Measurements from ENCODE around the gene HSH2D.

HSH2D gene

GRCh38 chr19:16144216-16144581 lies 714 bp downstream of the HSH2D start:
- no peak overlapping the region for H3K4me3 ChIP-seq (ENCODE audit: low read length)
- TF ChIP-seq CTCF (IDR thresholded peaks at IDR 0.05; ENCODE audit: insufficient read depth, low read depth, low read length, missing control alignments), result no peak
- DNase-seq (ENCODE audit: low read depth), result no peak

GRCh38 chr19:16146112-16146511 lies 2.6 kb downstream of the HSH2D start:
- no peak overlapping the region for H3K4me3 ChIP-seq (ENCODE audit: low read length)
- no peak for DNase-seq (ENCODE audit: low read depth)
- no peak for TF ChIP-seq CTCF (IDR thresholded peaks at IDR 0.05; ENCODE audit: insufficient read depth, low read depth, low read length, missing control alignments)

- TF ChIP-seq CTCF (IDR thresholded peaks at IDR 0.05; ENCODE audit: insufficient read depth, low read depth, low read length, missing control alignments), result no peak
- no peak overlapping the region for H3K4me3 ChIP-seq (ENCODE audit: low read length)
- DNase-seq (ENCODE audit: low read depth), result no peak
Measured at GRCh38 chr19:16148443-16149229, 5.2 kb downstream of the HSH2D start.

DNA sequence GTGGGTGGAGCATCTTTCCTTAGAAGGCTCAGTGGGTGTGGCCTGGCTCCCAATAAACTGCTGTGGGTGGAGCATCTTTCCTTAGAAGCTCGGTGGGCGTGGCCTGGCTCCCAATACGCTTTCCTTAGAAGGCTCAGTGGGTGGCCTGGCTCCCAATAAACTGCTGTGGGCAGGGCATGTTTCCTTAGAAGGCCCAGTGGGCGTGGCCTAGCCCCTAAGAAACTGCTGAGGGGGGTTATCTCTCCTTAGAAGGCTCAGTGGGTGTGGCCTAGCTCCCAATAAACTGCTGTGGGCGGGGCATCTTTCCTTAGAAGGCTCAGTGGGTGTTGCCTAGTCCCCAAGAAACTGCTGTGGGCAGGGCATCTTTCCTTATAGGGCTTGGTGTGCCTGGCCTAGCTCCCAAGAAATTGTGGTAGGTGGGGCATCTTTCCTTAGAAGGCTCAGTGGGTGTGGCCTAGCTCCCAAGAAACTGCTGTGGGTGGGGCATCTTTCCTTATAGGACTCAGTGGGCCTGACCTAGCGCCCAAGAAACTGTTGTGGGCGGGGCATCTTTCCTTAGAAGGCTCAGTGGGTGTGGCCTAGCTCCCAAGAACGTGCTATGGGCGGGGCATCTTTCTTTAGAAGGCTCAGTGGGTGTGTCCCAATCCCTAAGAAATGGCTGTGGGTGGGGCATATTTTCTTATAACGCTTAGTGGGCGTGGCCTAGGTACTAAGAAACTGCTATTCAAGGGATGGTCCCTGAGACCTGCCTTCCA lies 10.3 kb downstream of the HSH2D start:
- H3K4me3 ChIP-seq (ENCODE audit: low read length), result no peak overlapping the region
- no peak for TF ChIP-seq CTCF (IDR thresholded peaks at IDR 0.05; ENCODE audit: insufficient read depth, low read depth, low read length, missing control alignments)
- DNase-seq (ENCODE audit: low read depth), result no peak

GRCh38 chr19:16154557-16154956 lies 11.1 kb downstream of the HSH2D start:
- no peak overlapping the region for H3K4me3 ChIP-seq (ENCODE audit: low read length)
- TF ChIP-seq CTCF (IDR thresholded peaks at IDR 0.05; ENCODE audit: insufficient read depth, low read depth, low read length, missing control alignments), result no peak
- DNase-seq (ENCODE audit: low read depth), result no peak

DNA sequence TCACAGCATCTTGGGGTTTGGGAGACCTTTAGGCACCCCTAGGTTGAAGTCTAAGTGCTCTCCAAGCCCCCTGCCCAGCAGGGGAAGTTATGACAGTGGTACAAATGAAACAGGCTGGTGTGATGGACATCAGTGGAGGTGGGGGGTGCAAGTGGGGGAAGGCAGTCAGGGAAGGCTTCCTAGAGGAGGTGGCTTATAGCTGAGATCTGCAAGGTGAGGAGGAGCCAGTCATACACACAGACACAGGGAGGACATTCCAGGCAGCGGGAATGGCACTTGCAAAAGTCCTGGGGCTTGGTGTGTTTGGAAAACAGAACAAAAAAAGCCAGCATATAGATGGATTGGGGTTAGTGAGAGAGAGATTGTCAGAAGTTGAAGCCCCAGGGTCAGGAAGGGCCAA lies 11.6 kb downstream of the HSH2D start:
- no peak for TF ChIP-seq CTCF (IDR thresholded peaks at IDR 0.05; ENCODE audit: insufficient read depth, low read depth, low read length, missing control alignments)
- DNase-seq (ENCODE audit: low read depth), result no peak
- H3K4me3 ChIP-seq (ENCODE audit: low read length), result no peak overlapping the region
